ENCODE data around the gene EPHB1. TPM values are rescaled to one million over a fixed set of nuclear protein-coding genes. Genes with fewer than 3 reads are reported as not detected.

Gene EPHB1
- total RNA-seq, 4 donors from 2014 or later, result 0.16 to 1.5 (median 0.59) TPM

DNA sequence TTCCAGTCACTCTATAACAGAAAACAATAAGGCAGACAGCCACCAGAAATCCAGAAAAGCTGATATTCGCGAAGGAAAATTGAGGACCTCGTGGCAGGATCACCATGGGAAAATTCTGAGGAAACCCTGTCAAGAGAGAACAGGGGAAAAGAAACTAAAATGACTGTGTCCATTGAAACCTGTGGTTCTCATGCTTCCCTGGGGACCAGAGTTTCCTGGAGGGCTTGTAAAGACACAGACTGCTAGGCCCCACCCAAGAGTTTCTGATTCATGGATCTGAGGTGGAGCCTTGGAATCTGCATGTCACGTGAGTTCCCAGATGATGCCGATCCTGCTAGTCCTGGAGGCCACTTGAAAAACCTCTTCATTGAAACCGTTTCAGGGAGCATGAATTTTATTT, 420.5 kb downstream of the EPHB1 start:
- TF ChIP-seq, protein P1, sequence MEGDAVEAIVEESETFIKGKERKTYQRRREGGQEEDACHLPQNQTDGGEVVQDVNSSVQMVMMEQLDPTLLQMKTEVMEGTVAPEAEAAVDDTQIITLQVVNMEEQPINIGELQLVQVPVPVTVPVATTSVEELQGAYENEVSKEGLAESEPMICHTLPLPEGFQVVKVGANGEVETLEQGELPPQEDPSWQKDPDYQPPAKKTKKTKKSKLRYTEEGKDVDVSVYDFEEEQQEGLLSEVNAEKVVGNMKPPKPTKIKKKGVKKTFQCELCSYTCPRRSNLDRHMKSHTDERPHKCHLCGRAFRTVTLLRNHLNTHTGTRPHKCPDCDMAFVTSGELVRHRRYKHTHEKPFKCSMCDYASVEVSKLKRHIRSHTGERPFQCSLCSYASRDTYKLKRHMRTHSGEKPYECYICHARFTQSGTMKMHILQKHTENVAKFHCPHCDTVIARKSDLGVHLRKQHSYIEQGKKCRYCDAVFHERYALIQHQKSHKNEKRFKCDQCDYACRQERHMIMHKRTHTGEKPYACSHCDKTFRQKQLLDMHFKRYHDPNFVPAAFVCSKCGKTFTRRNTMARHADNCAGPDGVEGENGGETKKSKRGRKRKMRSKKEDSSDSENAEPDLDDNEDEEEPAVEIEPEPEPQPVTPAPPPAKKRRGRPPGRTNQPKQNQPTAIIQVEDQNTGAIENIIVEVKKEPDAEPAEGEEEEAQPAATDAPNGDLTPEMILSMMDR (IDR thresholded peaks at IDR 0.05; ENCODE audit: low read depth), result no peak

DNA sequence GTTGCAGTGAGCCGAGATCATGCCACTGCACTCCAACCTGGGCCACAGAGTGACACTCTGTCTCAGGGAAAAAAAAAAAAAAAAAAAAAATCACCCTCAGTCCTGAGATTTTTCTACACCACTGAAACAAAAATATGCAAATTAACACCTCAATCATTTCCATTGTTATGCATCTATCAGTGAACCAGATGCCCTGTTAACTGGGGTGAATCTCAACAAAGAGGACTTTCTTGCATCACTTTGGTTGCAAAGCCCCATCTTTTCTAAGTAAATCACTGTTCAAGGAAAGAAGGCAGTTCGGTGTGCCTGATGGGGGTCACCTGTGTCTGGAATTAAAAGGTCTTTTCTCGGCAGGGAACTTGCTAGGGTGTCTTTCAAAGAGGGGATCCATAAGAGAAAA, 421.6 kb downstream of the EPHB1 start:
- TF ChIP-seq, protein P1 (IDR thresholded peaks at IDR 0.05; ENCODE audit: low read depth), result no peak

GRCh38 chr3:135217730-135218129, 422.7 kb downstream of the EPHB1 start:
- TF ChIP-seq, protein P1 (IDR thresholded peaks at IDR 0.05; ENCODE audit: low read depth), result no peak

GRCh38 chr3:135218304-135218703, 423.2 kb downstream of the EPHB1 start:
- TF ChIP-seq, protein P1 (IDR thresholded peaks at IDR 0.05; ENCODE audit: low read depth), result no peak

DNA sequence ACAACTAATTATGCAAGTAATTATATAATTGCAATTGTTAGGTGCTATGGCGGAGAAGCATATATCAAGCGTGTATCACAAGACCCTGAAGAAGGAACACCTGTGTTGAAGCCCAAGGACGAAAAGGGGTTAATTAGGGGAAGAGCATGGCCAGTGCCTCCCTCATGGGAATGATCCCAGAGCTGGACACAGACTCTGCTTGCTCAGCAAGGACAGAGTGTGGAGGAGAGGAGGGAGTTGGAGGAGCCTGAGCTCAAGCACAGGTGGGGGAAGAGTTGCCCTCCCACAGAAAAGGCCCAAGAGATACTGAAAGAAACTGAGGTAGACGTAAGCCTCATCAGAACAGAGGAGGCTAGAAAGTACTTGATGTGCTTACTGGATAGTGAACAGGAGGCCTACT, 423.7 kb downstream of the EPHB1 start:
- TF ChIP-seq, protein P1 (IDR thresholded peaks at IDR 0.05; ENCODE audit: low read depth), result no peak

DNA sequence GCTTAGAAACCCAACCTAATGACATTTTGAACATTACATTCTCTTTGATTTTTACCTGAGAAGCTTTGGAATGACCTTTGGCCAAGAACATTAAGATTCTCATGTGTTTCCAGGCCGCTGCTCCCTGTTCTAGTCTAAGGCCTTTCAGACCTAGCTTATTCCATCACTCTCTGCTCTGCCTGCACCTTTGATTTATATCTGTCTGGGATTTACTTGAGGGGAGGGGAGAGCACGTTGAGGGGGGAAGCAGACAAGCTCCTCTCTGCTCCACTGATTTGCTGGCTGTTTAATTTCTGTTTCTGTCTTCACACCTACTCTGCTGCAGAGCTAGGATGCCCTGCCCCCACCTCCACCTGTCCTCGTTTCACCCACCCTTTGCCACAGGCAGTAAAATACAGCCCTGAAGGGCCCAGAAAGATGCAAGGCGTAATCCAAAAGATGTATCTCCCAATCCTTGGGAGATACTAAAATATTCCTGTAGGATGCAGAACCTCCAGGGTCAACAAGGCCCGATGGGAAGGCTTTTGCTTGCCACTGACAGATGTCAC, 429.8 kb downstream of the EPHB1 start:
- TF ChIP-seq, protein P1 (IDR thresholded peaks at IDR 0.05; ENCODE audit: low read depth), result no peak

GRCh38 chr3:135226057-135226456, 431.0 kb downstream of the EPHB1 start:
- TF ChIP-seq, protein P1 (IDR thresholded peaks at IDR 0.05; ENCODE audit: low read depth), result no peak

All from subcutaneous adipose tissue (tissue), 4 donors.